Gastroesophageal sphincter (tissue), 4 donors: Measurements from ENCODE around the gene RAB8A. TPM values are rescaled to one million over a fixed set of nuclear protein-coding genes. Genes with fewer than 3 reads are reported as not detected.

Source experiments
- ATAC-seq: fragments of 150-250 bp; one replicate; pipeline ENCODE4 v1.9.1; 2016; ENCODE audit warnings: mild to moderate bottlenecking, moderate library complexity
- H3K27ac ChIP-seq, 4 donors: fragments of 200-600 bp; sonication (generic) in 3 of 4; 1 replicate in 3 of 4; 2 replicates in 1 of 4; pipeline ENCODE4 v1.5.1; 2016 to 2019
- H3K27me3 ChIP-seq: fragments of 200-600 bp; sonication (generic); one replicate; pipeline ENCODE4 v1.5.1; 2019
- H3K36me3 ChIP-seq, 2 donors: fragments of 200-600 bp; sonication (generic); one replicate each; pipeline ENCODE4 v1.5.1; 2019; ENCODE audit warnings: control low read depth in 1 of 2
- H3K4me1 ChIP-seq, 3 donors: fragments of 200-600 bp; sonication (generic); 1 replicate in 2 of 3; 2 replicates in 1 of 3; pipeline ENCODE4 v1.5.1; 2016 to 2019; ENCODE audit warnings: control low read depth in 2 of 3
- H3K4me3 ChIP-seq, 2 donors: fragments of 200-600 bp; sonication (generic); one replicate each; pipeline ENCODE4 v1.5.1; 2019; ENCODE audit warnings: mild to moderate bottlenecking in 1 of 2, moderate library complexity in 1 of 2
- H3K9me3 ChIP-seq, 3 donors: fragments of 200-600 bp; sonication (generic); one replicate each; pipeline ENCODE4 v1.5.1; 2017 to 2019; ENCODE audit warnings: control low read depth in 2 of 3
- CTCF ChIP-seq, 4 experiments: fragments of 200-600 bp in 2 of 4; fragments of 450-650 bp in 2 of 4; sonication (generic) in 1 of 4; IDR thresholded peaks; one replicate each; pipeline ENCODE4 v1.5.1; 2017 to 2019; ENCODE audit warnings: antibody characterized with exemption in 4 of 4, mild to moderate bottlenecking in 2 of 4, moderate library complexity in 2 of 4
- EP300 ChIP-seq: sonication (generic); formaldehyde crosslinking; IDR thresholded peaks from one replicate; pipeline ENCODE4 v1.6.1; 2017; ENCODE audit warnings: antibody characterized with exemption, mild to moderate bottlenecking
- POLR2A ChIP-seq, 2 donors: fragments of 450-650 bp; IDR thresholded peaks; one replicate each; pipeline ENCODE4 v1.6.1; 2017; ENCODE audit warnings: antibody characterized with exemption in 2 of 2, mild to moderate bottlenecking in 2 of 2, moderate library complexity in 1 of 2
- POLR2AphosphoS5 ChIP-seq: sonication (generic); formaldehyde crosslinking; IDR thresholded peaks from one replicate; pipeline ENCODE4 v1.6.1; 2017; ENCODE audit warnings: antibody characterized with exemption
- WGBS, 2 donors: methylation state at CpG; one replicate each; pipeline ENCODE4 v1.1.5; 2018; ENCODE audit warnings: low coverage in 1 of 2; 5-methylcytosine and 5-hydroxymethylcytosine counted together
- total RNA-seq, 4 donors: library from RNA; depleted of rRNA; stranded (reverse); fragments of >200 nt; gene quantifications; one replicate each; pipeline ENCODE4 v1.1.0, GENCODE V29; 2016

Gene RAB8A
- total RNA-seq, 4 donors from 2014 or later, result 32.4 to 52.5 (median 44.9) TPM

DNA sequence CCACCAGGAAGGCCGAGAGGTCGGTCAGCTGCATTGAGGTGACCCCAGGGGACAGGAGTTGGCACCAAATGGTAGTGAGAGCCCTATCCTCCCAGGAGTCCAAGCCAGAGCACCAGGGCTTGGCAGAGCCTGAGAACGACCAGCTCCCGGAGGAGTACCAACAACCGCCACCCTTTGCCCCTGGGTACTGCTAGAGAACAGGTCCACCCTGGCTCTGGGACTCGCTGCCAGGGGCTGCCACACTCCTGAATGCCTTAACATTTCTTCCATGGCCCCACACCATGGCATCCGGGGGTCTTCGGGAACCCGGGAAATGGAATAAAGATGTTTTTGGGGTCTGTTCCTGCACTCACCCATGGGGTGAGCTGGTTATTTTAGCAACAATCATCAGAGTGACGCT lies 45.9 kb downstream of the RAB8A start:
- Histone ChIP-seq H3K9me3 (no peaks in the 10 kb centered on the region), H3K4me3 (no peak overlapping the region), H3K27me3 (no peaks in the 10 kb centered on the region), H3K36me3 (no peaks in the 10 kb centered on the region), H3K27ac (no peak overlapping the region), H3K4me1 (no peaks in the 10 kb centered on the region)
- ATAC-seq, result no peak
- TF ChIP-seq POLR2AphosphoS5, result no peak
- TF ChIP-seq EP300, result no peak
- TF ChIP-seq POLR2A (IDR thresholded peaks at IDR 0.05), result no peak
- no peak for TF ChIP-seq CTCF (IDR thresholded peaks at IDR 0.05)
- WGBS, 2 donors, result 85 to 100% methylated on average over 3 to 4 of the region's 10 CpGs

- Histone ChIP-seq H3K4me3 (no peak overlapping the region), H3K27me3 (no peaks in the 10 kb centered on the region), H3K27ac (no peak overlapping the region), H3K4me1 (no peaks in the 10 kb centered on the region), H3K36me3 (no peaks in the 10 kb centered on the region), H3K9me3 (no peaks in the 10 kb centered on the region)
- ATAC-seq, result no peak
- TF ChIP-seq POLR2AphosphoS5 (no peak), CTCF (IDR thresholded peaks at IDR 0.05) (no peak), POLR2A (IDR thresholded peaks at IDR 0.05) (no peak), EP300 (no peak)
- WGBS, 2 donors, result 77 to 80% methylated on average over 1 to 5 of the region's 5 CpGs
Measured at GRCh38 chr19:16159655-16160054, 48.0 kb downstream of the RAB8A start.

GRCh38 chr19:16160445-16160942 lies 48.8 kb downstream of the RAB8A start:
- Histone ChIP-seq H3K4me1 (no peaks in the 10 kb centered on the region), H3K27ac (no peak overlapping the region), H3K36me3 (no peaks in the 10 kb centered on the region), H3K27me3 (no peaks in the 10 kb centered on the region), H3K9me3 (no peaks in the 10 kb centered on the region), H3K4me3 (no peak overlapping the region)
- ATAC-seq, result no peak
- 23 to 57% methylated on average over 1 to 2 of the region's 6 CpGs for WGBS, 2 donors
- TF ChIP-seq POLR2AphosphoS5 (no peak), EP300 (no peak), POLR2A (IDR thresholded peaks at IDR 0.05) (no peak), CTCF (IDR thresholded peaks at IDR 0.05) (no peak)

GRCh38 chr19:16160943-16161560 lies 49.4 kb downstream of the RAB8A start:
- TF ChIP-seq POLR2A (IDR thresholded peaks at IDR 0.05) (no peak), EP300 (no peak), CTCF (IDR thresholded peaks at IDR 0.05) (no peak), POLR2AphosphoS5 (no peak)
- Histone ChIP-seq H3K27ac (no peak overlapping the region), H3K9me3 (no peaks in the 10 kb centered on the region), H3K36me3 (no peaks in the 10 kb centered on the region), H3K4me3 (no peak overlapping the region), H3K27me3 (no peaks in the 10 kb centered on the region), H3K4me1 (no peaks in the 10 kb centered on the region)
- no peak for ATAC-seq
- 20 to 73% methylated on average over 1 to 12 of the region's 14 CpGs for WGBS, 2 donors

DNA sequence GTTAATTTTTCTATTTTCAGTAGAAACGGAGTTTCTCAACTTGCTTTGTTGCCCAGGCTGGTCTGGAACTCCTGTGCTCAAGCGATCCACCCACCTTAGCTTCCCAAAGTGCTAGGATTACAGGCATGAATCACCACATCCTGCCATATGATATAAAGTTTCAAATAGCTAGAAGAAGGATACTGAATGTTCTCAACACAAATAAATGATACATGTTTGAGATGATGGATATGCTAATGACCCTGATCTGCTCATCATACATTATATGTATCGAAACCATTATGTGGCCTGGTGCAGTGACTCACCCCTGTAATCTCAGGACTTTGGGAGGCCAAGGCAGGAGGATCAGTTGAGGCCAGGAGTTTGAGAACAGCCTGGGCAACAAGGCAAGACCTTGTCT lies 50.2 kb downstream of the RAB8A start:
- Histone ChIP-seq H3K36me3 (no peaks in the 10 kb centered on the region), H3K4me3 (no peak overlapping the region), H3K4me1 (no peaks in the 10 kb centered on the region), H3K9me3 (no peaks in the 10 kb centered on the region), H3K27me3 (no peaks in the 10 kb centered on the region), H3K27ac (no peak overlapping the region)
- TF ChIP-seq POLR2A (IDR thresholded peaks at IDR 0.05), result no peak
- TF ChIP-seq POLR2AphosphoS5, result no peak
- TF ChIP-seq EP300, result no peak
- no peak for TF ChIP-seq CTCF (IDR thresholded peaks at IDR 0.05)
- WGBS, 2 donors, result 67 to 75% methylated on average over 2 of the region's 3 CpGs
- no peak for ATAC-seq
